ENCODE results near the gene KIF12. TPM values are rescaled to one million over a fixed set of nuclear protein-coding genes. Genes with fewer than 3 reads are reported as not detected.

The KIF12 gene
- total and polyA plus RNA-seq, 4 donors, result 0.38 to 8.4 TPM; not detected in 2

GRCh38 chr9:114091711-114092110 is 7.4 kb downstream of the KIF12 start:
- Histone ChIP-seq H3K27ac (ENCODE audit: low read depth in 1 of 2, low read length in 2 of 2) (no peak overlapping the region), H3K4me3 (ENCODE audit: low read length in 2 of 2) (no peak overlapping the region), H3K4me1 (ENCODE audit: control insufficient read depth in 1 of 2, insufficient read depth in 2 of 2, low read length in 2 of 2) (no peaks in the 10 kb centered on the region), H3K27me3 (ENCODE audit: control insufficient read depth in 1 of 2, insufficient read depth in 2 of 2, low read length in 1 of 2) (no peaks in the 10 kb centered on the region), H3K36me3 (ENCODE audit: control insufficient read depth in 1 of 2, insufficient read depth in 2 of 2, low read length in 1 of 2) (no peaks in the 10 kb centered on the region), H3K9me3 (ENCODE audit: control insufficient read depth, low read length) (no peaks in the 10 kb centered on the region)
- intact Hi-C loops (cut with DNase I), result no loop called here
- no peak for ATAC-seq (ENCODE audit: low FRiP score)
- DNase-seq, result no peak
- WGBS, 2 donors, result 96% methylated on average over 8 of the region's 8 CpGs

DNA sequence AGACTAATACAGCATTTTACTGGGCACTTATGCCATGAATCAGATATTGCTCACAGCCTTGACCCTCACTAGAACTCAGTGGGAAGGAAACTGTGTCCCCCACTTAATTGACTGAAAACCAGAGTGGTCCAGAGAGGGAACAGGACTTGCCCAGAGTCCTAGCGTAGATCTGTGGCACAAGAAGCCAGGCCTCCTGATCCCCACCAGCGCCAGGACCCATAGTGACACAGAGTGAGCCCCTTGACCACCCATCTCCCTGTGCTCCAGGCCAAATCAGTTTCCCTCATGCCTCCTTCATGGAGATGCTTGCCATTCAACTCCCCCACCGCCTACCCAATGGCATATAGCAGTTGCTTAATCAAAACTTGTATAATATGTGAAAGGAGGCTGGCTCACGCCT is 8.3 kb downstream of the KIF12 start:
- no peaks in the 10 kb centered on the region for H3K4me1 ChIP-seq (ENCODE audit: control insufficient read depth in 1 of 2, insufficient read depth in 2 of 2, low read length in 2 of 2)
- DNase-seq, result no peak
- H3K27me3 ChIP-seq (ENCODE audit: control insufficient read depth in 1 of 2, insufficient read depth in 2 of 2, low read length in 1 of 2), result no peaks in the 10 kb centered on the region
- 98 to 99% methylated on average over 4 of the region's 4 CpGs for WGBS, 2 donors
- H3K36me3 ChIP-seq (ENCODE audit: control insufficient read depth in 1 of 2, insufficient read depth in 2 of 2, low read length in 1 of 2), result no peaks in the 10 kb centered on the region
- no peak overlapping the region for H3K27ac ChIP-seq (ENCODE audit: low read depth in 1 of 2, low read length in 2 of 2)
- H3K9me3 ChIP-seq (ENCODE audit: control insufficient read depth, low read length), result no peaks in the 10 kb centered on the region
- ATAC-seq (ENCODE audit: low FRiP score), result no peak
- intact Hi-C loops (cut with DNase I), result no loop called here
- H3K4me3 ChIP-seq (ENCODE audit: low read length in 2 of 2), result no peak overlapping the region

DNA sequence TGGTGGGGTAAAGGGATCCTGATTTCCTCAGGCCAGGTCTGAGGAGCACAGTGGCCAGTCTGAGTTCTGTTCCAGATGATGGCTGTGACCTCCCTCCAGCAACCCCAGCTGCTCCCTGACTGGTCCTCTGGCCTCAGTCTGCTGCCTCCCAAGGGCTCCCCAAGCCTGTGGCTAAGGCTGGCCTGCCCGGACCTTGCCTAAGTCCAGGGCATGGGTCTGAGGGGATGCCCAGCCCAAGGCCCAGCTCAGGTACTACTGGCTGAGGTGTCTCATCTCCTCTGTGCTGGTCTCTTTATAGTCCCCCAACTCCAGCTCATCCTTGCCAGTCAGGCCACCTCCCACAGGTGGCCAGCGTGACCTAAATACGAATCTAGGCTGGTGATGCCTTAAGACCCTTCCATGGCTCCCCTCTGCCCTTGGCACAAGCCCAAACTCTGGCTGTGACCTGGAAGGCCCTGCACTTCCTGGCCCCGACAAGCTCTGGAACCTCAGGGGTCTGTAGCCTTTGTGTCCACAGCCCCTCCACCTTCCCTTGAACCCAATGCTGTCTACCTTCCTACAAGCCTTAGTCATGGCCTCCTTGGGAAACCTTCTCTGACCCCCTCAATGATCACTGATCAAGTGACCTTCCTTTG is 9.8 kb downstream of the KIF12 start:
- no peak overlapping the region for H3K4me3 ChIP-seq (ENCODE audit: low read length in 2 of 2)
- WGBS, 2 donors, result 94 to 96% methylated on average over 4 of the region's 4 CpGs
- ATAC-seq (ENCODE audit: low FRiP score), result no peak
- no peaks in the 10 kb centered on the region for H3K36me3 ChIP-seq (ENCODE audit: control insufficient read depth in 1 of 2, insufficient read depth in 2 of 2, low read length in 1 of 2)
- intact Hi-C loops (cut with DNase I), result no loop called here
- DNase-seq, result no peak
- H3K27ac ChIP-seq (ENCODE audit: low read depth in 1 of 2, low read length in 2 of 2), result no peak overlapping the region
- H3K27me3 ChIP-seq (ENCODE audit: control insufficient read depth in 1 of 2, insufficient read depth in 2 of 2, low read length in 1 of 2), result no peaks in the 10 kb centered on the region
- no peaks in the 10 kb centered on the region for H3K4me1 ChIP-seq (ENCODE audit: control insufficient read depth in 1 of 2, insufficient read depth in 2 of 2, low read length in 2 of 2)
- no peaks in the 10 kb centered on the region for H3K9me3 ChIP-seq (ENCODE audit: control insufficient read depth, low read length)

- no peak for DNase-seq
- H3K27ac ChIP-seq (ENCODE audit: low read depth in 1 of 2, low read length in 2 of 2), result no peak overlapping the region
- WGBS, 2 donors, result 93 to 95% methylated on average over 7 of the region's 7 CpGs
- no peaks in the 10 kb centered on the region for H3K36me3 ChIP-seq (ENCODE audit: control insufficient read depth in 1 of 2, insufficient read depth in 2 of 2, low read length in 1 of 2)
- ATAC-seq (ENCODE audit: low FRiP score), result no peak
- intact Hi-C loops (cut with DNase I), result no loop called here
- H3K4me3 ChIP-seq (ENCODE audit: low read length in 2 of 2), result no peak overlapping the region
- no peaks in the 10 kb centered on the region for H3K27me3 ChIP-seq (ENCODE audit: control insufficient read depth in 1 of 2, insufficient read depth in 2 of 2, low read length in 1 of 2)
- H3K9me3 ChIP-seq (ENCODE audit: control insufficient read depth, low read length), result no peaks in the 10 kb centered on the region
- no peaks in the 10 kb centered on the region for H3K4me1 ChIP-seq (ENCODE audit: control insufficient read depth in 1 of 2, insufficient read depth in 2 of 2, low read length in 2 of 2)
Measured at GRCh38 chr9:114088571-114089170, 10.4 kb downstream of the KIF12 start.

DNA sequence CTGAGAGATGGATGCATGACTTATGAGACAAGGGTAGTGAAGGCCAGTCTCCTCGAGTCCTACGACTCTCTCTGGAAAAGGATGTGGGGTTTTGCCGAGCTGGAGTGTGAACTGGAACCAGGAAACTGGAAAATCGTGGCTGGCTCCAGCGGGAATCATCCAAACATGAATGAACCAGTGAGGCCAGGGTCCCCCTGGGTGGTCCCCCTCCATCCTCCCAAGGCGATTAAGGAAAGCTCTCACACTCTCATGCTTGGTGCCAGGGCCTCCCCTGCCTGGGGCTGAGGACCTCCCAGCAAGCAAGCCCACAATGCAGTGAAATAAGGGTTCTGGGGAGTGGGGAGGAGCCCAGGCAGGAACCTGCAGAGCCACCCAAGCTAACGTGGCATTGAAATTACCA is 11.4 kb downstream of the KIF12 start:
- no peaks in the 10 kb centered on the region for H3K36me3 ChIP-seq (ENCODE audit: control insufficient read depth in 1 of 2, insufficient read depth in 2 of 2, low read length in 1 of 2)
- intact Hi-C loops (cut with DNase I), result no loop called here
- H3K4me3 ChIP-seq (ENCODE audit: low read length in 2 of 2), result no peak overlapping the region
- H3K9me3 ChIP-seq (ENCODE audit: control insufficient read depth, low read length), result no peaks in the 10 kb centered on the region
- no peaks in the 10 kb centered on the region for H3K27me3 ChIP-seq (ENCODE audit: control insufficient read depth in 1 of 2, insufficient read depth in 2 of 2, low read length in 1 of 2)
- ATAC-seq (ENCODE audit: low FRiP score), result no peak
- H3K4me1 ChIP-seq (ENCODE audit: control insufficient read depth in 1 of 2, insufficient read depth in 2 of 2, low read length in 2 of 2), result no peaks in the 10 kb centered on the region
- DNase-seq, result no peak
- WGBS, 2 donors, result 88 to 92% methylated on average over 7 of the region's 7 CpGs
- no peak overlapping the region for H3K27ac ChIP-seq (ENCODE audit: low read depth in 1 of 2, low read length in 2 of 2)

DNA sequence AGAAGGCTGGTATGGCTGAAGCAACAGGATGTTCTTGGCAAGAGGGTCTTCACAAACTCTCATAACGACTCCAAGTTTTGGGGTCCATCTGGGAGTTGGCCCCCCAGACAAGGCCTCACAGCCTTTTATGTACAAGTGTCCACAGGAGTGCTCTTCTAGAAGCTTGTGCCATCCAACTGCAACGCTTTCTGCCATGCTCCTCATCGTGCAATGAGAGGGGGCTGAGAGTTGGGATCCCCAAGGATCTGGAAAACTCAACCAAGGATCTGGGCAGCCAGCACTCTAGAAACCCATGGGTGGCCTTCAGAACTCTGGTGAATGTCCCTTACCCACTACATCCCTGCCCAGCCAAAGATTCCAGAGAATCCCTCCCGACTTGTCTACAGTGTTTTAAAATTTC is 12.5 kb downstream of the KIF12 start:
- Histone ChIP-seq H3K4me3 (ENCODE audit: low read length in 2 of 2) (no peak overlapping the region), H3K9me3 (ENCODE audit: control insufficient read depth, low read length) (no peaks in the 10 kb centered on the region), H3K36me3 (ENCODE audit: control insufficient read depth in 1 of 2, insufficient read depth in 2 of 2, low read length in 1 of 2) (no peaks in the 10 kb centered on the region), H3K4me1 (ENCODE audit: control insufficient read depth in 1 of 2, insufficient read depth in 2 of 2, low read length in 2 of 2) (no peaks in the 10 kb centered on the region), H3K27me3 (ENCODE audit: control insufficient read depth in 1 of 2, insufficient read depth in 2 of 2, low read length in 1 of 2) (no peaks in the 10 kb centered on the region), H3K27ac (ENCODE audit: low read depth in 1 of 2, low read length in 2 of 2) (no peak overlapping the region)
- intact Hi-C loops (cut with DNase I), result no loop called here
- ATAC-seq (ENCODE audit: low FRiP score) (no peak), DNase-seq (no peak)
- 94 to 96% methylated on average over 4 of the region's 4 CpGs for WGBS, 2 donors

GRCh38 chr9:114086009-114086408 is 13.1 kb downstream of the KIF12 start:
- Histone ChIP-seq H3K4me1 (ENCODE audit: control insufficient read depth in 1 of 2, insufficient read depth in 2 of 2, low read length in 2 of 2) (no peaks in the 10 kb centered on the region), H3K36me3 (ENCODE audit: control insufficient read depth in 1 of 2, insufficient read depth in 2 of 2, low read length in 1 of 2) (no peaks in the 10 kb centered on the region), H3K27me3 (ENCODE audit: control insufficient read depth in 1 of 2, insufficient read depth in 2 of 2, low read length in 1 of 2) (no peaks in the 10 kb centered on the region), H3K9me3 (ENCODE audit: control insufficient read depth, low read length) (no peaks in the 10 kb centered on the region), H3K27ac (ENCODE audit: low read depth in 1 of 2, low read length in 2 of 2) (no peak overlapping the region), H3K4me3 (ENCODE audit: low read length in 2 of 2) (no peak overlapping the region)
- ATAC-seq (ENCODE audit: low FRiP score) (no peak), DNase-seq (no peak)
- 95 to 97% methylated on average over 6 of the region's 6 CpGs for WGBS, 2 donors
- intact Hi-C loops (cut with DNase I), result no loop called here

DNA sequence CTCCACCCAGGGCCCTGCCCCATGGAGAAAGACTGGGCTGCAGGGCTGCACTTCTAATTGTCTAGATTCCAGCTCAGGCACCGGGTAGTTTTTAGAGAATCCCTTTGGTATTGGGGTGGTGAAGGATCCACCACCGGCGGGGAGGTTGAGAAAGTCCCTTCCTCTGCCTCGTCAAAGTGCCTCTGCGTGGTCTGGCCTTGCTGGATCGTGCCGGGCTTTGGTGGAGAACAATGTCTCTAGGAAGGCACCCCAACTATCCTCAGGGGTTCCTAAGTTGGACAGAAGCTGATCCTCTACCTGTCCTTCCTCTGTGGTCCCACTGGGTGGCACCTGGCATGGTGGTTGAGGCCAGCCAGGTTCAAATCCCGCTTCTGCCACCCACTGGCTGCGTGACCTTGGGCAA is 13.7 kb downstream of the KIF12 start:
- ATAC-seq (ENCODE audit: low FRiP score) (no peak), DNase-seq (no peak)
- Histone ChIP-seq H3K4me3 (ENCODE audit: low read length in 2 of 2) (no peak overlapping the region), H3K9me3 (ENCODE audit: control insufficient read depth, low read length) (no peaks in the 10 kb centered on the region), H3K4me1 (ENCODE audit: control insufficient read depth in 1 of 2, insufficient read depth in 2 of 2, low read length in 2 of 2) (no peaks in the 10 kb centered on the region), H3K36me3 (ENCODE audit: control insufficient read depth in 1 of 2, insufficient read depth in 2 of 2, low read length in 1 of 2) (no peaks in the 10 kb centered on the region), H3K27ac (ENCODE audit: low read depth in 1 of 2, low read length in 2 of 2) (no peak overlapping the region), H3K27me3 (ENCODE audit: control insufficient read depth in 1 of 2, insufficient read depth in 2 of 2, low read length in 1 of 2) (no peaks in the 10 kb centered on the region)
- intact Hi-C loops (cut with DNase I), result no loop called here
- 94 to 98% methylated on average over 9 of the region's 9 CpGs for WGBS, 2 donors

DNA sequence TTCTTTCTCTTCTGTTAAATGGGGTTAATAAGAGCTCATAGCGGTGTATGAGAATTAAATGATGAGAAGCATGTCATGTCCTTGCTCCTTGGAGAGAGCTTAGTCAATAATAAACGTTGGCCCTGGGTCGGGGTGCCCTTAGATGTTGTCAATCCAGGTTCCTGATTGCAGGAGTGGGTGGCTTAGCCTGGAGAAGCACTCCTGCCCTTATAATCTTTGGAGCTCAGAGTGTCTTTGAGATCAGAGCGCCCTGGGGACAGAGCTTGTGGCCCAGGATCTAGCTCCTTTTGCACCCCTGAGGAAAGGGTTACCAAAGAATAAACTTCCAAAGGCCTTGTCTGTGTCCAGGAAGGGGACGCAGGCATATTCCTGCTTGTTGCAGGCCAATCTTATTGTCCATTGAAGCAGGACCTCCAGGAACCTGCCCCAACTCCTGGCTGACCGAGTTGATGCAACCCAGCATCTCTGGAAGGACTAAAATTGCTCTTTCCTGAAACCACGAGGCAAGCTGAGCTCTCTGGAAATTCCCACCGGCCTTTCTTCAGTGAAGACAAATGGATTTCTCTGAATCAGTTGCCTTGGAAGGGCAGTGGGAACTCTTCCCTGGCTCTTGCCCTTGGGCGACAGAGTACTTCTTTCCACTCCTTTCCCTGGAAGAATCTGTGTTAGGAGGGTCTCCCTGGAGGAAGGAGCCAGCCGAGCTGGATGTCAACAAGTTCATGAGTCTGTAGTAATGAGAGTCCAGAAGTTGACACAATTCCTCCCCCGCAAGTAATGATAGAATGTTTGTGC is 14.6 kb downstream of the KIF12 start:
- H3K9me3 ChIP-seq (ENCODE audit: control insufficient read depth, low read length), result no peaks in the 10 kb centered on the region
- no peak overlapping the region for H3K4me3 ChIP-seq (ENCODE audit: low read length in 2 of 2)
- no peaks in the 10 kb centered on the region for H3K36me3 ChIP-seq (ENCODE audit: control insufficient read depth in 1 of 2, insufficient read depth in 2 of 2, low read length in 1 of 2)
- intact Hi-C loops (cut with DNase I), result no loop called here
- no peak for DNase-seq
- no peaks in the 10 kb centered on the region for H3K4me1 ChIP-seq (ENCODE audit: control insufficient read depth in 1 of 2, insufficient read depth in 2 of 2, low read length in 2 of 2)
- 87% methylated on average over 11 of the region's 11 CpGs for WGBS, 2 donors
- no peaks in the 10 kb centered on the region for H3K27me3 ChIP-seq (ENCODE audit: control insufficient read depth in 1 of 2, insufficient read depth in 2 of 2, low read length in 1 of 2)
- no peak overlapping the region for H3K27ac ChIP-seq (ENCODE audit: low read depth in 1 of 2, low read length in 2 of 2)
- peak; percentile 44 for ATAC-seq (ENCODE audit: low FRiP score)
